ENCODE results near the gene INSIG1.

Gene INSIG1

DNA sequence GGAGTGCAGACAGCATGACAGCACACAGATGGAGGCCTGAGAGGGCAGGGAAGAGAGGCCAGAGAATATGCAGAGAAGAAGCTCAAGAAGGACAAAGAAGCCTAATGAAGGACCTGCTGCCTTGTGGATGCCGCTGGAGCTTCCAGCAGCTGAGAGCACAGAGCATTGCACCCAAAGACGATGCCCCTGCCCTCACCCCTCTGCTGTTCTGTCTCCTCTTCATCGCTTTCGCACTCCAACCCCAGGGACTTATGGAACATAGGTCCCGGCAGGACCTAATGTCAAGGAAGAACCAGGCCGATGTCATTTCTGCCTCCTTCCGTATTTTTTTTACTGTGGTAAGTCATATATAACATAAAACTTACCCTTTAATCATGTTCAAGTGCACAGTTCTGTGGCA is 12.3 kb upstream of the INSIG1 start:
- no peak for DNase-seq (ENCODE audit: low read depth)

DNA sequence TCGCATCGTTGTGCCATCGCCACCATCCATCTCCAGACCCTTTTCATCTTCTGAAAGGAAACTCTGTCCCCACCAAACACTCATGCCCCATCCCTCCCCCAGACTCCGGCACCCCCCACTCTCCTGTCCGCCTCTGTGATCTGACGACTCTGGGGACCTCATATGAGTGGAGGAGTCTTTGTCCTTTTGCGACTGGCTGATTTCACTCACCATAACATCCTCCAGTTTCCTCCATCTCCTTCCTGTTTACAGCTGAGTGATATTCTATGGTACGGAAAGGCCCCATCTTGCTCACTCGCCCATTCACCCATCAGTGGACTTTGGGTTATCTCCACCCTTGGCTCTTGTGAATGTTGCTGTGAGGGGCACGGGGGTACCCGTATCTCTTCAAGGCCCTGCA is 11.8 kb upstream of the INSIG1 start:
- DNase-seq (ENCODE audit: low read depth): no peak

- DNase-seq (ENCODE audit: low read depth): no peak
Measured at GRCh38 chr7:155286686-155287085, 11.0 kb upstream of the INSIG1 start.

GRCh38 chr7:155287284-155287935 is 10.3 kb upstream of the INSIG1 start:
- no peak for DNase-seq (ENCODE audit: low read depth)

DNA sequence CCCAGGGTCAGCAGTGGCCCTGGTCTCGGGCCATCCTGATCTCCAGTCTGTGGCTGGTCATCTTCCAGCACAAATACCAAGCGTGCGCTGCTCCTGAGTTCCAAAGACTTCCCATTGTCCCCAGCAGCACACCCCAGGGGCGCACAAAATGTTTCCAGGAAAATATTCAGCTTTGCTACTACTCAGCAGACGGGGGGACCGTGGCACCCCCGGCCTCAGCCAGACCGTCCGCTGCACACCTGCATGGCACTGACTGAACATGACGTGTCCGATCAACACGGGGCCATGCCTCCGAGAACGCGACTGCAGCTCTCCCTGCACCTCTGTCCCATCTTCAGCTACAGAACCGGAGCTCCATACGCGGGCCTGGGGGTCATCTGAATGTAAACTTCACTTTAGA is 9.6 kb upstream of the INSIG1 start:
- DNase-seq (ENCODE audit: low read depth): no peak

GRCh38 chr7:155289107-155289506 is 8.6 kb upstream of the INSIG1 start:
- DNase-seq (ENCODE audit: low read depth): no peak

DNA sequence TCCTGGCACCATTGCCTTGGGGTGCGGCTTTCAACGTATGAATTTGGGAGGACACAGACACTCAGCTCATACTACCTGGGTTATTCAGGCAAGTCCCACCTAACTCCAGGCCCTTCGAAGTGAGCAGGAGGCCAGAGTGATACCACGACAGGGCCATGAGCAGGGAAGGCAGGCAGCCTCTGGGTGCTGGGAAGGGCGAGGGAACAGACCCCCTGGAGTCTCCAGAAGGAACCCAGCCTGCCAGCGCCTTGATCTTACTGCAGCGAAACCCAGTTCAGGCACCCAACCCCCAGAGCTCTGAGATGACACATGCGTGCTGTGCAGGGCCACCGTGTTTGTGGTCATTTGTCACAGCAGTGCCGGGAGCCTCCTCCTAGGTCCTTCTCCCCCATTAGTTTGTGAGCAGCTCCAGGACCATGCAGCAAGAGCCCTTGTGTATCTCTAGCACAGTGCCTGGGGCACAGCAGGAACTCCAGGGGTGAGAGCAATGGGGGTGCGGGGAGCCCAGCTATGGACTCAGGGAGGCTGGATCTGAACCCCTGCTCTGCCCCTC is 7.7 kb upstream of the INSIG1 start:
- DNase-seq (ENCODE audit: low read depth): no peak

DNA sequence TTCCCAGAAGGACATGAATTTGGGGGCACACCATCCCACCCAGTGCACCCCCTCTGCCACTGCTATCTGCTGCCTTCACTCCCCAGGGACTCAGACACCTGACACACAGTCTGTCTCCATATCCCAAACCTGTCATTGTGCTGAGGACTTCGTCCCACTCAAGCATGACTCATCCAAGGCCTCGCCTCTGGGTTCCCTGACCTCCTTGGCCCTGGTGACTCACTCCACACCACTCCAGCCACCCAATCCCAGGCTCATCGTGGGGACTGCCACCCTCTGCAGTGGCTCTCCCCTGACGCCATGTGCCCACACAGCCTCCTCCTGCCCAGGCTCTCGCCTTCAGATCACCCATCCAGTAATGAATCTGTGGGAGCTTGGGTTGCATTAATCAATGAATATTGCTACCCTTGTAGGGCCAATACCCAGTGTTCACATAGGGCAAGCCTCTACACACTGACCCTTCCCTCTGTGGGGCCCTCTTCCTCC is 6.6 kb upstream of the INSIG1 start:
- DNase-seq (ENCODE audit: low read depth): no peak

DNA sequence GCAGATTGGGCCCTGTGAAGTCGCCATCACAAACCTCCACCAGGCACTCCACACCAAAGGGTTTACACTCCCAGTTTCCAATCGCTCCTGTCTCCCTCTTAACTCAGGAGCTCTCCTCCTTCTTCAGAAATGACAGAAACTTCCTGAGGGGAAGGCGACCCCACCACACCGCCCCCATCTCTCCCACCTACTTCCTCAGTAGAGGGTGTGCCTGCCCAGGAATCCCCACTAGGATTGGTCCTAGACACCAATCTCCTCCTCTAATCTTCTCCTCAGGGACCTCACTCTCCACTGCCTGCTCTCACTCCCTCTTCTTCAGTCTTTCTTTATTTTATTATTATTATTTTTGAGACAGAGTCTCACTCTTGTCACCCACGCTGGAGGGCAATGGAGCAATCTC is 5.9 kb upstream of the INSIG1 start:
- DNase-seq (ENCODE audit: low read depth): no peak

DNA sequence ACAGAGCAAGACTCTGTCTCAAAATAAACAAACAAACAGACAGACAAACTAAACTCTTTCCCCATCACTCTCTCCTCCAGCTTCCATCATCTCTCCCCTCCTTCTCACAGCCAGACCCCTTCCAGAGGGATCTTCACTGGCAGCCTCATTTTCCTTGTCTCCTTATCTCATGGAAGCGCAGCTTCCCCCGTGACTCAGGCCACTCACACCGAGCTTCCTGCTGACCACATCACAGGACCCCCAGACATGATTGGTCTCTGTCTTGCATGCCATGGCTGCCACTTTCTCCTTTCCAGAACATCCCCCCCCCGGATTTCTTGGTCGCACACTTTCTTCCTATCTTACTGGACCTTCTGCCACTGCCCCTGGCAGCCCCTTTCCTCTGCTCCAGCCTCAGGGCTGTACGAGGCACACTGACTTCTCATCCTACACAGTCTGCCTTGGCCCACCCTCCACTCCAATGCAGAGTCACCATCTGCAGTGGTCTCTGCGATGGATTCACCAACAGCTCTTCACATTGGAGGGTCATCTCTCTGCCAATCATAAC is 4.9 kb upstream of the INSIG1 start:
- DNase-seq (ENCODE audit: low read depth): peak; percentile 71

DNA sequence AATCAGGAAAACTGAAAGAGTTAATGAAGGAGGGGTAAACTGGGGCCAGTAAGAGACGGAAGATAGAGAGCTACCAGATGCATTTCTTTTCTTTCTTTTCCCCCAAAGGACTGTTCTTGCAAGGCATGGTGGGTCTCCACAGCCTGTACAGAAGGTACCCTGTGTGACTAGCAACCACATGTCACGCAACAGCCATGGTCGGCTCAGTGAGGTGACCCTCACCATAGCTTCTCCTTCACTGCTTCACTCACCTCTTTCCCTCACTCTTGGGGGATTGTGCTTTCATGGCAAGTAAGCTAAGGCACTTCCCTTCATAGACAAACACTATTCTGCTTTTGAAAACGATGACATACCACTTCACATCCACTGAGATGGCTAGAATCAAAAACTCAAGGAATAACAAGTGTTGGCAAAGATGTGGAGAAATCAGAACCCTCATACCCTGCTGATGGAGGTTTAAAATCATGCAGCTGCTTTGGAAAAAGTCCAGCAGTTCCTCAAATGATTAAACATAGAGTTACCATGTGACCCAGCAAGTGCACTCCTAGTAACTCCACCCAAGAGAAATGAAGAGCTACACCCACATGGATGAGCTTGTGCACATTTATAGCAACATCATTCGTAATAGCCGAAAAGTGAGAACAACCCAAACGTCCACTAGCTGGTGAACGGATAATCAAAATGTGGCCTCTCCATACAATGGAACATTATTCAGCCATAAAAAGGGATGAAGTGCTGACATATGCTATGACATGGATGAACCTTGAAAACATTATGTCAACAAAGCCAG is 3.8 kb upstream of the INSIG1 start:
- no peak for DNase-seq (ENCODE audit: low read depth)

- DNase-seq (ENCODE audit: low read depth): no peak
Measured at GRCh38 chr7:155294511-155294778, 3.2 kb upstream of the INSIG1 start.

DNA sequence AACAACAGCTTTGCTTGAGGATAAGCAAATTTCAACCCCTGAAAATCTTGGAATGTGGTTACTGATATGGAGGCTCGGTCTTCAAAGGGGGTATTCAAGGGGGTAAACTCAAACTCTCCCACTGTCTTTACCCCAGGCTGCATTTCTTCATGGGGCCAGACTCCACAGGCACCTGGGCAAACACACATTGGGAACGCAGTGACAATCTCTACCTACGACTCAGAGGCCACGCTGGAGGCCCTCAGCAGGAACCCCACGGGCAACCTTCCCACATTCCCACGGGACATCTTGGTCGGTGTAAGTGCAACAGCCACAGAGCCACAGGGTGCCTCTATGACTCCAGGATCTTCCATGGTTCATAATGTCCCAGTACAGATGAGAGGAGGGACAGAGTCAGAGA is 2.2 kb upstream of the INSIG1 start:
- DNase-seq (ENCODE audit: low read depth): no peak

- DNase-seq (ENCODE audit: low read depth): no peak
Measured at GRCh38 chr7:155296006-155296787, 1.5 kb upstream of the INSIG1 start.

GRCh38 chr7:155296788-155297516 is 726 bp upstream of the INSIG1 start:
- DNase-seq (ENCODE audit: low read depth): peak; percentile 26

DNA sequence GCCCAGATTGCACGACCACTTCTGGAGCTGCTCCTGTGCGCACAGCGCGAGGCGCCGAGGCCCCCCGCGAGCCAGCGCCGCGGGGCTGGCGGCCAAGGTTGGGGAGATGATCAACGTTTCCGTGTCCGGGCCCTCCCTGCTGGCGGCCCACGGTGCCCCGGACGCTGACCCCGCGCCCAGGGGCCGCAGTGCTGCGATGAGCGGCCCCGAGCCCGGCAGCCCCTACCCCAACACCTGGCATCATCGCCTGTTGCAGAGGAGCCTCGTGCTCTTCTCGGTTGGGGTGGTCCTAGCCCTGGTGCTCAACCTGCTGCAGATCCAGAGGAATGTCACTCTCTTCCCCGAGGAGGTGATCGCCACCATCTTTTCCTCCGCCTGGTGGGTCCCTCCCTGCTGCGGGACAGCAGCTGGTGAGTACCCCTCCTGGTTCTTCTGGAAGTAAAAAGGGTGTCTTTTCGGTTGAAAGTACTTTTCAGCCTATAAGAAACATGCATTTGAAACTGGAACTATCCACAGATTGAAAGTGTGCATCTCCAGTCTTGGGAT is 683 bp downstream of the INSIG1 start:
- no peak for DNase-seq (ENCODE audit: low read depth)

- DNase-seq (ENCODE audit: low read depth): peak; percentile 68
Measured at GRCh38 chr7:155298834-155299534, 1.3 kb downstream of the INSIG1 start.

DNA sequence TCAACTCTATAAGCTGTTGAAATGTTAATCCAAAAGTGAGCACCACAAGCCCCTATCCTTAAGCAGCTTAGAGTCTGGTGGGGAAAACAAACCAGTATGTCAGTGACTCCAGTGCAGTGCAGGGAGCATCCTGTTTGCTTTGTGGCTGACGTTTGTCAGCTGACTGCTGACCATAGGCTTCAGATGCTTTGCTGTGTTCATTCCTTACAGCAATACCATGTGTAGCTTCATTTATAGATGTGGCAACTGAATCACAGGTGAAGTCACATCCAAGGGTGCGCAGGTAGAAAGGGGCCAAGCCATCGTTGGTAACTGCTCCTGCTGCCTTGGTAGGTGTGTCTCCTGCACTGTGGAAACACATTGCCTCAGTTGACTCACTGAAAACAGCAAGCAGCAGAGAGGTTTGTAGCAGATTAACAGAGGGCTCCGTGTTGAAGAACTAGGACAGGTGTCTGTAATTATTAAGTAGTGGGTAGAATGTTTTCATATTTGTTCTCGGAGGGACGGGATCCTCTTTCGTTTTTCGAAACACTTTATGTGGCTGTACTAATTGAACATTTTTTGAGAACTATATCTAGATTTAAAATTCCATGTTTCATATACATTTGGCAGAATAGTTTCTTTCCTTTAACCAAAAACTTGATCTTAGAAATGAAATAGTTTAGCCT is 2.0 kb downstream of the INSIG1 start:
- no peak for DNase-seq (ENCODE audit: low read depth)

DNA sequence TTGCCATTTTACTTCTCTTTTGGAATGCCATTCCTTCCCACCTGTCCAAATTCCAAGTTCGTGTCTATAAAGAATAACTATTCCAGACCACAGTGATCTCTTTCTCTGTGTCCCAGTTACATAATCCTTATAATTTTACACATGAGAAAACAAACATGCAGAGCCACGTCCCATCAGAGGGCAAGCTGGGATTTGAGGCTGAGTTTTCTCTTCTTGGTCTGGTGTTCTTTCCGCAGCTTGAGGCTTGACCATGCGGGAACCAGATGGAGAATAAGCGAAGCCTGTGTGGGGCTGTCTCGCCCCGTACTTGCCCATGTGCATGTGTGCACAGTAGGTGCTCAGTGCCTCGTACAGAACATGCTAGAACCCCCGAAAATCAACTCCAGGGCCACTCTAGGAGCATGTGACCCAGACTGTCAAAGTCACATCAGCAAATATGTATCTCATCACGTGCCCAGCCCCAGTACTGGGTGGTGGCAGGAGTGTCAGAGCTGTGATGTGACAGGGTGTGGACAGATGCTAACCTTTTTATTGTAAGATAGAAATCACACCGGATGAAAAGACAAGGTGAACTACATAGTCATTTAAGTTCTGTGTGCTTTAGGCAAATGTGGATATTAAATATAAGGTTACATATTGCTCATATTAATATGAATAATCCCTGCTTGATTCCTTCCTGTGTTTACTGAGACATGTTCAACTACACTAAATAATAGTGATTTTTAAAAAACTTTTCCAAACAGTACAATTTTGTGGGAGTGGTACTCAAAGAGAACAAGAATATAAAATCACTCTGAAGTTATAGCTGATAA is 3.2 kb downstream of the INSIG1 start:
- no peak for DNase-seq (ENCODE audit: low read depth)

All from CMK (cell line).